Ovary (tissue), 3 donors: Measurements from ENCODE around the gene RNF182.

Source experiments
- POLR2A ChIP-seq: fragments of 450-650 bp; IDR thresholded peaks from one replicate; pipeline ENCODE4 v1.6.1; 2017; ENCODE audit warnings: antibody characterized with exemption, mild to moderate bottlenecking, moderate library complexity
- TF ChIP-seq, protein P1 (sequence below), 3 donors: fragments of 450-650 bp in 2 of 3; fragments of 200-600 bp in 1 of 3; IDR thresholded peaks; one replicate each; pipeline versions ENCODE4 v1.5.1 to v1.8.0; 2016 to 2022; ENCODE audit warnings: antibody characterized with exemption in 3 of 3, mild to moderate bottlenecking in 1 of 3
- donor health status: DM: no; HTN: no; CAD: no.

DNA sequence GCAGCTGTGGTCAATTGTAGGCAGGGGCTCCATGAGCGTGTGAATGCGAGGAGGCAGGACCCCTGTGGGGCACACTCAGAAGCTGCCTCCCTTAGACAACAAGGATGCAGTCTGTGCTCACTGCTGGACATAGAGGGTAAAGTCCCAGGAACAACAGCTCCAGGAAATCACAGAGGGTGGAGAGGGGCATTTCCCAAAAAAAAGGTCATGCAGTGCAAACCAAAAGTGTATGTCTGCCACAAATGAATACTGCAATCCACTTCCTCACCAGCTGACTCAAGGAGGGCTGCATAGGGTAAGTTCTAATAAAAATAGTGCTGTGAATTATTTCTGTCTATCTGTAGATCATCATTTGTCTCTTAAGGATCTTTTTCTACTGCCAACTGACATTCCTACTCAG lies 95.8 kb downstream of the RNF182 start:
- TF ChIP-seq, protein P1, sequence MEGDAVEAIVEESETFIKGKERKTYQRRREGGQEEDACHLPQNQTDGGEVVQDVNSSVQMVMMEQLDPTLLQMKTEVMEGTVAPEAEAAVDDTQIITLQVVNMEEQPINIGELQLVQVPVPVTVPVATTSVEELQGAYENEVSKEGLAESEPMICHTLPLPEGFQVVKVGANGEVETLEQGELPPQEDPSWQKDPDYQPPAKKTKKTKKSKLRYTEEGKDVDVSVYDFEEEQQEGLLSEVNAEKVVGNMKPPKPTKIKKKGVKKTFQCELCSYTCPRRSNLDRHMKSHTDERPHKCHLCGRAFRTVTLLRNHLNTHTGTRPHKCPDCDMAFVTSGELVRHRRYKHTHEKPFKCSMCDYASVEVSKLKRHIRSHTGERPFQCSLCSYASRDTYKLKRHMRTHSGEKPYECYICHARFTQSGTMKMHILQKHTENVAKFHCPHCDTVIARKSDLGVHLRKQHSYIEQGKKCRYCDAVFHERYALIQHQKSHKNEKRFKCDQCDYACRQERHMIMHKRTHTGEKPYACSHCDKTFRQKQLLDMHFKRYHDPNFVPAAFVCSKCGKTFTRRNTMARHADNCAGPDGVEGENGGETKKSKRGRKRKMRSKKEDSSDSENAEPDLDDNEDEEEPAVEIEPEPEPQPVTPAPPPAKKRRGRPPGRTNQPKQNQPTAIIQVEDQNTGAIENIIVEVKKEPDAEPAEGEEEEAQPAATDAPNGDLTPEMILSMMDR (IDR thresholded peaks at IDR 0.05), result no peak
- no peak for TF ChIP-seq POLR2A
